T-helper 2 cell treated with Interferon-gamma antibody and Interleukin-4, amounts not matched to agents 5 μg/mL and 100 μg/mL, for 36 hours (primary cell): ENCODE measurements around the gene TWIST1.
A peak's percentile ranks its signal among the peaks of the same experiment; 100 is the strongest.

Experiments
- DNase-seq: peaks from one replicate; pipeline ENCODE4 v3.0.0; 2021; ENCODE audit warnings: low spot score
- H3K27ac Mint-ChIP-seq: one replicate; pipeline ENCODE4 v1.8.0; 2021; ENCODE audit warnings: mild to moderate bottlenecking, mixed read lengths
- H3K27me3 Mint-ChIP-seq: one replicate; pipeline ENCODE4 v1.8.0; 2021; ENCODE audit warnings: low read depth, mixed read lengths
- H3K36me3 Mint-ChIP-seq: one replicate; pipeline ENCODE4 v1.8.0; 2021; ENCODE audit warnings: low read depth, mixed read lengths
- H3K4me1 Mint-ChIP-seq: one replicate; pipeline ENCODE4 v1.8.0; 2021; ENCODE audit warnings: low read depth, mixed read lengths
- H3K4me3 Mint-ChIP-seq: one replicate; pipeline ENCODE4 v1.8.0; 2022; ENCODE audit warnings: mild to moderate bottlenecking, moderate library complexity, mixed read lengths
- H3K9me3 Mint-ChIP-seq: one replicate; pipeline ENCODE4 v1.8.0; 2021; ENCODE audit warnings: mixed read lengths

Gene TWIST1

GRCh38 chr7:19118636-19119371, 1.4 kb upstream of the TWIST1 start:
- H3K4me1 Mint-ChIP-seq = peaks cover 4% of the 10 kb centered on the region
- peaks cover 63% of the 10 kb centered on the region for H3K27me3 Mint-ChIP-seq
- no peak overlapping the region for H3K4me3 Mint-ChIP-seq
- H3K9me3 Mint-ChIP-seq = no peaks in the 10 kb centered on the region
- H3K36me3 Mint-ChIP-seq = no peaks in the 10 kb centered on the region
- DNase-seq = no peak
- no peak overlapping the region for H3K27ac Mint-ChIP-seq

GRCh38 chr7:19117870-19118608, 603 bp upstream of the TWIST1 start:
- Mint-ChIP-seq H3K9me3 (no peaks in the 10 kb centered on the region), H3K36me3 (no peaks in the 10 kb centered on the region), H3K4me3 (peak overlapping the region; percentile 59), H3K27ac (no peak overlapping the region), H3K4me1 (peaks cover 4% of the 10 kb centered on the region), H3K27me3 (peaks cover 70% of the 10 kb centered on the region)
- DNase-seq = no peak

DNA sequence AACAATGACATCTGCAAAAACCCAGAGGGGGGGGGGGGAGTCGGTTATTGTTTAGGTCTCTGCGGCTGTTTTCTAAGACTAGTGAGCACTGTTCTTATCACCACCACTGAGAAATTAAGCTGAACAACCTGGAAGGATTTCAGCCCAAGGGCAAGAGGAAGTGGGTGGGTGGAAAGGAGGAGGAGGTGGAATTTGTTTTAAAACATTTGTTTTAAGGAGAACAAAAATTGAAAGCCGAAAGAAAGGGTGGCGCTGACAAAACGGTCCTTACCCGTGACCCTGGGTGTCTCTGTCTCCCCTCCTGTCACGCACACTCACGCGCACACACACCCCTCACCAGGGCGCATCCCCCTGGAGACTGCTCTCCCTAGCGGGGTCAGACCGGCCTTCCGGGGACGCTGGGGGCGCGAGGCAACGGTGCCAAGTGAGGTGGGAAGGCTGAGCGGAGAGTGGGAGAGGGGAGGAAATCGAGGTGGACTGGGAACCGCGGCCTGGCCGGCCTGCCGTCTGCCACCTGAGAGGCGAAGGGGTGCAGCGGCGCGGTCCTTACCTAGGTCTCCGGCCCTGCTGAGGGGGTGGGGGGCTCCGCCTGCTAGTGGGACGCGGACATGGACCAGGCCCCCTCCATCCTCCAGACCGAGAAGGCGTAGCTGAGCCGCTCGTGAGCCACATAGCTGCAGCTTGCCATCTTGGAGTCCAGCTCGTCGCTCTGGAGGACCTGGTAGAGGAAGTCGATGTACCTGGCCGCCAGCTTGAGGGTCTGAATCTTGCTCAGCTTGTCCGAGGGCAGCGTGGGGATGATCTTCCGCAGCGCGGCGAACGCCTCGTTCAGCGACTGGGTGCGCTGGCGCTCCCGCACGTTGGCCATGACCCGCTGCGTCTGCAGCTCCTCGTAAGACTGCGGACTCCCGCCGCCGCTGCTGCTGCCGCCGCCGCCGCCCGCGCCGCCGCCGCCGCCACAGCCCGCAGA, 1.0 kb downstream of the TWIST1 start:
- peaks cover 78% of the 10 kb centered on the region for H3K27me3 Mint-ChIP-seq
- DNase-seq = no peak
- H3K27ac Mint-ChIP-seq = peak overlapping the region; percentile 27
- peak overlapping the region; percentile 72 for H3K4me3 Mint-ChIP-seq
- H3K9me3 Mint-ChIP-seq = no peaks in the 10 kb centered on the region
- peaks cover 4% of the 10 kb centered on the region for H3K4me1 Mint-ChIP-seq
- no peaks in the 10 kb centered on the region for H3K36me3 Mint-ChIP-seq

GRCh38 chr7:19114551-19114855, 2.9 kb downstream of the TWIST1 start:
- Mint-ChIP-seq H3K36me3 (no peaks in the 10 kb centered on the region), H3K9me3 (no peaks in the 10 kb centered on the region), H3K4me3 (no peak overlapping the region), H3K27ac (no peak overlapping the region), H3K4me1 (peaks cover 4% of the 10 kb centered on the region), H3K27me3 (peaks cover 77% of the 10 kb centered on the region)
- DNase-seq = no peak

DNA sequence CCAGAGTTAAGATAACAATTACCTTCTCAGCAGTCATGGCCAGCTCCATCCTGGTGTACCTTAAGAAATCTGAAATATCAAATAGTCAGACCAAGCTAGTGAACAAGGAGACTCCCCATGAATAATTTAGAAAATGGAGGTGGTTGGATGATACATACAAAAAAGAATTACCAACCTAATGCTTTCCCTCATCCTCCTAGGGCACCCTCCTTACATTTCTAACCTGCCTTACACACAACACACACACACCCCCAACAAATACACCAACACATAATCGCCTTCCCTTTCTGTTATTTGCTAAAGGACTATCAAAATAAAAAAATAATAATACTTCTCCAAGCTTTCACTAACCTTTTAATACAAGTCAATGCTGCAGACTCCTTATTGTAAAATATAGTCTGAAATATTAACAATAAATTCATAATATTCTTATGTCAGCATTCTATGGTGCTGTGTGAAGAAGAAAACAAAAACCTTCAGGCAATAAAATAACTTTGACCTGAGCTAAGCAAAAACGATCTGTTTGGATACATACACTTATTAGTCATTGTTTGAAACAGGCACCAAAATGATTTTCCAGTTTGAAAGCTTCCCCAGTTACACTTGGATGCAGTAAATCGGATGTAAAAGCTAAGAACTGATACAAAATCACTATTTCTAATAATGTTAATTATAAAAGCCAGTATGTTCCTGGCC, 3.4 kb downstream of the TWIST1 start:
- no peaks in the 10 kb centered on the region for H3K36me3 Mint-ChIP-seq
- H3K4me3 Mint-ChIP-seq = no peak overlapping the region
- DNase-seq = no peak
- no peaks in the 10 kb centered on the region for H3K9me3 Mint-ChIP-seq
- H3K27me3 Mint-ChIP-seq = peaks cover 77% of the 10 kb centered on the region
- peaks cover 4% of the 10 kb centered on the region for H3K4me1 Mint-ChIP-seq
- no peak overlapping the region for H3K27ac Mint-ChIP-seq

GRCh38 chr7:19113002-19113350, 4.5 kb downstream of the TWIST1 start:
- no peak overlapping the region for H3K27ac Mint-ChIP-seq

DNA sequence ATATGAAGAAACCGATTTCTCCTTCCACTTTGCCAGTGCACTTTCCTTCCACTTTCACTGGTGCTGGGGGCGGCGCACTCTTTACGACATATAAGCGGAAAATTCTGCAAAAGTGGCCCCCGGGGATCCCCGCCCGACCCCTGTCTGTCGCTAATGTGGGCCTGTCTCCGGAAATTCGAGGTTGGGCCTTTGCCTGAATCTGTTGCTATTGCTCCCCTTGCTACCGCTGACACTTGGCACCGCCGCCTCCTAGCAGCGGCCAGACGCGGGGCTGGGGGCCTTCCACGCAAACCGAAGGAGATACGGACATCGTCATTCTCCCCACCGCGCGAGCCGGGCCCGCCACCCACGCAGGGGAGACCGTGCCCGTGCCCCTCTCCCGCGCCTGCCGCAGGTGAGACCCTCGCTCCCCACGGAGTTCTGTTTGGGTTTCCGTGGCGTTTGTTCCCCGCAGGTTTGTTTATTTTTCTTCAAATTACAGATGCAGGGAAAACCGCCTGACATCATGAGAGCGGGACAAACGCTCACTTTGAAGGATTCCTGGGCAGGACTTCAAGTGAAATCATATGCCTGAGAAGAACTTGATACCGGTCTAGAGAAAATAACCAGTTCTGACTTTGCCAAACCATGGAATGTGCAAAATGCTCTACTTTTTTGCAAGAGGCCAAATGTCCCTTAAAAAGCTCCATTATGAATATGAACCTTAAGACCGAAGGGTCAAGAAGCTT, 5.0 kb downstream of the TWIST1 start:
- Mint-ChIP-seq H3K9me3 (no peaks in the 10 kb centered on the region), H3K27me3 (peaks cover 82% of the 10 kb centered on the region), H3K4me1 (peaks cover 7% of the 10 kb centered on the region), H3K27ac (no peak overlapping the region), H3K36me3 (no peaks in the 10 kb centered on the region), H3K4me3 (no peak overlapping the region)
- no peak for DNase-seq

More at GRCh38 chr7:19113002-19113350, 4.5 kb downstream of the TWIST1 start:
- no peaks in the 10 kb centered on the region for H3K36me3 Mint-ChIP-seq
- peaks cover 78% of the 10 kb centered on the region for H3K27me3 Mint-ChIP-seq
- no peak overlapping the region for H3K4me3 Mint-ChIP-seq
- DNase-seq = no peak
- no peaks in the 10 kb centered on the region for H3K9me3 Mint-ChIP-seq
- peaks cover 5% of the 10 kb centered on the region for H3K4me1 Mint-ChIP-seq

DNA sequence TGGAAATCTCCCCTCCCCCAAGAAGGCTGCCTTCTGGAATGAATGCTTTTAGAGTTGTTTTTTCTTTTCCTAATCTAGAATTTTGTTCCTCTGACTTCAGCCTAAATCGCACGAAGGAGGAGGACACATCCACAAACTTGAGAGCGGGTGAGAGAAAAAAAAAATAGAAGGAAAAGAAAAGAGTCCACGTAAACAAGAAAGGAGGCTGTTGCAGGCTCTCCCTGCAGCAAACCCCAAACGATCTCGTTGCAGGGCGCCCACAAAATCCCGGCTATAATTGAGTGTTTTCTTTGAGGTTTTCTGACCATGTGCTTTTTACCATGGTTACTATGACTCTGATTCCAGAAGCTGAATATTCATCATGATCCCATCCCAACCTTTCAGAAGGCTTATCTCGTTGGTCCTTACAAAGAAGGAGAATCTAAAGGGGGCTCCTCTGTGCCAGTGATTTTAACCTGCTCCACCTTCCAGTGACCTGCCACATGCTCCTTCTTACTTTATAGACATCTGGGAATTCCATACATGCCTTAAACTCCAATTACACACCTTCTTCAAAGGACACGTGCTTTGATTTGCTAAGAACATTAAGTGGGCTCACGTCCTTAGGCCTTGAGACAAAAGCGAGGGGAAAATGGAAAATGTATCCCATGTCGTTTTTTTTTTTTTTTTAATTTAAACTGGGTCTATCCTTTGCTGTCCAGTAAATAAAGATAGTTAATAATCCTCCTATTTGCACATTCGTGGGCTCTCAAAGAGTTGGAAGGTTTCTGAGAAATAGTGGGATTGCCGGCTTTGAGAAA, 5.8 kb downstream of the TWIST1 start:
- Mint-ChIP-seq H3K27me3 (peaks cover 88% of the 10 kb centered on the region), H3K36me3 (no peaks in the 10 kb centered on the region), H3K9me3 (no peaks in the 10 kb centered on the region), H3K27ac (no peak overlapping the region), H3K4me3 (no peak overlapping the region), H3K4me1 (peaks cover 8% of the 10 kb centered on the region)
- DNase-seq = no peak

- DNase-seq = no peak
- H3K9me3 Mint-ChIP-seq = no peaks in the 10 kb centered on the region
- H3K27me3 Mint-ChIP-seq = peaks cover 91% of the 10 kb centered on the region
- H3K4me1 Mint-ChIP-seq = peaks cover 4% of the 10 kb centered on the region
- no peaks in the 10 kb centered on the region for H3K36me3 Mint-ChIP-seq
- no peak overlapping the region for H3K27ac Mint-ChIP-seq
- H3K4me3 Mint-ChIP-seq = no peak overlapping the region
Observed at GRCh38 chr7:19110776-19111175, 6.7 kb downstream of the TWIST1 start.

DNA sequence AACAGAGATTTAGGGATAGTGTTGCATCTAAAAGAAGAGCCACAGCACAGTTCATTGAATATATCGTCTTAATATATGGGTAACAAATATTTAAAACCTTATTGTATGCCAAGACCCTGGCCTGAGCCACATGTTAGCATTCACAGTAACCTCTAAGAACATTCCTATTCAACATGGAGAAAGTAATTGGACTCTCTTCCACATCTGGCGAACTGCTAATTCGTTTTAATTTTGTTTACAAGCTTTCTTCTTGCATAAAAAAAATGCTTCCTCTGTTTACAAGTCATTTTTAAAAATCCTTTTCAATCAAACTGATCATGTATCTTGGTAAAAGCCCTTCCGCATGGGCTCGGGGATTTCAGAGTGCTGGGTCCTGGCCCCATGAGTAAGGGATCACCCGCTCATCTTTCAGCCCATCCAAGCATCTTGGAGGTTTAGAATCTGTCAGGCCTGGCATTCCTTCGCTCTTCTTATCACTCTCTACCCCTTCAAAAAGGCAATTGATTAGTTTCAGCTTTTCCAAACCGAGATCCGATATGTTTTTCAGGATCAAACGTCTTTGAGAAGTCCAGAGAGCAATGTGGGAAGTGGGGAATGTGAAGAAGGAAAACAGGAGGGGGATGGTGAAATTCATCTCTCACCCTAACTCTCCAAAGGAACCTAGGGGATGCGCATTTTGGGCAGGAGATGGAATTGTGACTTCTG, 7.3 kb downstream of the TWIST1 start:
- Mint-ChIP-seq H3K27ac (no peak overlapping the region), H3K36me3 (no peaks in the 10 kb centered on the region), H3K9me3 (no peaks in the 10 kb centered on the region), H3K27me3 (peaks cover 94% of the 10 kb centered on the region), H3K4me3 (no peak overlapping the region), H3K4me1 (peaks cover 4% of the 10 kb centered on the region)
- DNase-seq = no peak

- H3K27me3 Mint-ChIP-seq = peaks cover 91% of the 10 kb centered on the region
- H3K4me3 Mint-ChIP-seq = no peak overlapping the region
- H3K27ac Mint-ChIP-seq = no peak overlapping the region
- no peaks in the 10 kb centered on the region for H3K36me3 Mint-ChIP-seq
- H3K9me3 Mint-ChIP-seq = no peaks in the 10 kb centered on the region
- H3K4me1 Mint-ChIP-seq = peaks cover 4% of the 10 kb centered on the region
- no peak for DNase-seq
Observed at GRCh38 chr7:19109000-19109946, 8.2 kb downstream of the TWIST1 start.
